GM21528 (cell line): Measurements from ENCODE around the gene ZNF142.
A peak's percentile ranks its signal among the peaks of the same experiment; 100 is the strongest.
"Not testable (repeated sequence)": the region's sequence is repeated elsewhere in the genome, so short reads cannot be mapped to it uniquely, and the experiment has no call there.

Experiments used
- ATAC-seq: cut with Tn5 transposase; IDR thresholded peaks from one replicate; pipeline ENCODE4 v1.9.1; 2021; ENCODE audit warnings: mild to moderate bottlenecking, moderate library complexity; ENCODE audit not compliant: unreplicated experiment, low FRiP score

ZNF142 gene

GRCh38 chr2:218659258-218659987, at the start of gene ZNF142, which contains the start of gene BCS1L:
TSS of gene ZNF142 (minus strand) at chr2:218659623. CDS start at chr2:218656429, 3,194 bp downstream.
TSS of gene BCS1L (plus strand) at chr2:218659683. CDS start at chr2:218660988, 1,305 bp downstream.
- peak; percentile 93 for ATAC-seq

- peak; percentile 42 for ATAC-seq
Observed at GRCh38 chr2:218708086-218708485, 48.7 kb upstream of the ZNF142 start.

GRCh38 chr2:218703341-218703740, 43.9 kb upstream of the ZNF142 start:
- no peak for ATAC-seq

GRCh38 chr2:218701806-218702205, 42.4 kb upstream of the ZNF142 start:
- ATAC-seq: no peak

- no peak for ATAC-seq
Observed at GRCh38 chr2:218698885-218699284, 39.5 kb upstream of the ZNF142 start.

- no peak for ATAC-seq
Observed at GRCh38 chr2:218694405-218695145, 35.2 kb upstream of the ZNF142 start.

- ATAC-seq: no peak
Observed at GRCh38 chr2:218691234-218691633, 31.8 kb upstream of the ZNF142 start.

GRCh38 chr2:218687400-218688060, 28.1 kb upstream of the ZNF142 start:
- not testable (repeated sequence) for ATAC-seq

- no peak for ATAC-seq
Observed at GRCh38 chr2:218680061-218680460, 20.6 kb upstream of the ZNF142 start.

- no peak for ATAC-seq
Observed at GRCh38 chr2:218679119-218679518, 19.7 kb upstream of the ZNF142 start.

- ATAC-seq: peak; percentile 98
Observed at GRCh38 chr2:218671654-218672566, 12.5 kb upstream of the ZNF142 start, which contains the start of the genes RNF25 and STK36. TSS of gene RNF25 (minus strand) at chr2:218672002. CDS start at chr2:218671970, 32 bp downstream. TSS of gene STK36 (plus strand) at chr2:218672086. CDS start at chr2:218672830, 744 bp downstream.

GRCh38 chr2:218671097-218671653, 11.8 kb upstream of the ZNF142 start:
- peak; percentile 12 for ATAC-seq

- ATAC-seq: no peak
Observed at GRCh38 chr2:218664653-218665052, 5.2 kb upstream of the ZNF142 start.

GRCh38 chr2:218663901-218664300, 4.5 kb upstream of the ZNF142 start:
- ATAC-seq: no peak

- ATAC-seq: no peak
Observed at GRCh38 chr2:218662827-218663226, 3.4 kb upstream of the ZNF142 start.

GRCh38 chr2:218662377-218662776, 3.0 kb upstream of the ZNF142 start:
- no peak for ATAC-seq

GRCh38 chr2:218659988-218660358, 550 bp upstream of the ZNF142 start:
- ATAC-seq: no peak

- peak; percentile 40 for ATAC-seq
Observed at GRCh38 chr2:218658671-218659257, 659 bp downstream of the ZNF142 start.

- ATAC-seq: no peak
Observed at GRCh38 chr2:218655751-218656150, 3.7 kb downstream of the ZNF142 start.
